ENCODE data around the gene WDR5.

The WDR5 gene

GRCh38 chr9:134204991-134205578 lies 69.2 kb downstream of the WDR5 start:
- H3K27ac ChIP-seq = no peak overlapping the region
- no peak for DNase-seq (ENCODE audit: low read depth, low spot score)

- no peak overlapping the region for H3K27ac ChIP-seq
- DNase-seq (ENCODE audit: low read depth, low spot score) = no peak
Observed at GRCh38 chr9:134205672-134206310, 69.9 kb downstream of the WDR5 start.

GRCh38 chr9:134206311-134207300 lies 70.7 kb downstream of the WDR5 start:
- DNase-seq (ENCODE audit: low read depth, low spot score) = no peak
- no peak overlapping the region for H3K27ac ChIP-seq

DNA sequence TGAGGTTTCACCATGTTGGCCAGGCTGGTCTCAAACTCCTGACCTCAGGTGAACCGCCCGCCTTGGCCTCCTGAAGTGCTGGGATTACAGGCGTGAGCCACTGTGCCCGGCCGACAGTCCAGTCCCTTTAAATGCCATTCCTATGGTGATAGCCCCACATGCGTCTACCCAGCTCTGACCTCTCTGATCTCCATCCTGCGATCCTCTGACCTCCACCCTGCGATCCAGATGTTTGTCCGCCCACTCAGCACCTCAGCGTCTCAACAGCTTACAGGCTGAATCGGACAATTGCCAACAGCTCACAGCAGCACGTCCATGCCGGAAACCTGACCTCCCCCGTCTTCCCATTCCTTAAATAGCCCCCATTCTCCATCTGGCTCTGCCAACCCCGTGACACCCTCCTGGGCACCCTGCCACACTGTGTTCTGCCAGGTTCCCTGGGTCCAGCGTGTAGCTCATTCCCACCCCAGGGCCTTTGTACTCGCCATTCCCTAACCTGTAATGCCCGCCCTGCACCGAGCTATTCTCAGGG lies 72.5 kb downstream of the WDR5 start:
- no peak for DNase-seq (ENCODE audit: low read depth, low spot score)
- no peak overlapping the region for H3K27ac ChIP-seq

- no peak overlapping the region for H3K27ac ChIP-seq
Observed at GRCh38 chr9:134208981-134209725, 73.3 kb downstream of the WDR5 start.

More at GRCh38 chr9:134208981-134209725, 73.3 kb downstream of the WDR5 start:
- no peak for DNase-seq (ENCODE audit: low read depth, low spot score)

Measured in epithelial cell of prostate (primary cell).